NCI-H1417 (cell line): Measurements from ENCODE around the gene RNF181.
"Not testable (repeated sequence)": the region's sequence is repeated elsewhere in the genome, so short reads cannot be mapped to it uniquely, and the experiment has no call there.

Source experiments
- DNase-seq, 3 experiments: peaks; one replicate each; lab custom pipeline; 2025; lab: John Stamatoyannopoulos, UW

Gene RNF181

GRCh38 chr2:85614757-85615156 lies 19.2 kb downstream of the RNF181 start:
- DNase-seq: not testable (repeated sequence)

GRCh38 chr2:85615413-85615728 lies 19.8 kb downstream of the RNF181 start:
- DNase-seq: no peak

DNA sequence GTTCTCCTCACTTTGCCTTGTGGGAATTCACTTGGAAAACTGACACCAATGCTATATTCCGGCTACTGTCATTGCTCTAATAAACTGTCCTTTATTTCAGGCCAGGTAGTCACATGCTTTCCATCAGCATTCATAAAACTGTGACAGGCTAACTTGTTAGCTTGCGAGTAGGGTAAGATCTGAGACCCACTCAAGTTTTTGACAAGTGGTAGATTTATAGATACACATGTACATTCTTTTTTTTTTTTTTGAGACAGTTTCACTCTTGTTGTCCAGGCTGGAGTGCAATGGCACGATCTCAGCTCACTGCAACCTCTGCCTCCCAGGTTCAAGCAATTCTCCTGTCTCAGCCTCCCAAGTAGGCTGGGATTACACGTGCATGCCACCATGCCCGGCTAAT lies 22.2 kb downstream of the RNF181 start:
- DNase-seq: not testable (repeated sequence)

DNA sequence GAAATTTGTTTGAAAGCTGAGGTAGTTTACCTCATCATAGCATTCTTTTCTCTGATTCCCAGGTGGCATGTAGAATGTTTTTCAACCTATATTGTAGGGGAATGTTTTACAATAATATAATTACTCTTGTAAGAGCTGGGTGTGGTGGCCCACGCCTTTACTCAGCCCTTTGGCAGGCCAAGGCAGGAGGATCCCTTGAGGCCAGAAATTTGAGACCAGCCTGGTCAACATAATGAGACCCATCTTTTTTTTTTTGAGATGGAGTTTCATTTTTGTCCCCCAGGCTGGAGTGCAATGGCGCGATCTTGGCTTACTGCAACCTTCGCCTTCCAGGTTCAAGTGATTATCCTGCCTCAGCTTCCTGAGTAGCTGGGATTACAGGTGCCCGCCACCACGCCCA lies 24.1 kb downstream of the RNF181 start:
- DNase-seq: peak in 1 of 3 experiments; percentile 3

- DNase-seq: no peak
Measured at GRCh38 chr2:85621338-85621737, 25.8 kb downstream of the RNF181 start.

GRCh38 chr2:85623991-85624390 lies 28.4 kb downstream of the RNF181 start:
- DNase-seq: no peak

GRCh38 chr2:85628658-85629057 lies 33.1 kb downstream of the RNF181 start:
- no peak for DNase-seq

DNA sequence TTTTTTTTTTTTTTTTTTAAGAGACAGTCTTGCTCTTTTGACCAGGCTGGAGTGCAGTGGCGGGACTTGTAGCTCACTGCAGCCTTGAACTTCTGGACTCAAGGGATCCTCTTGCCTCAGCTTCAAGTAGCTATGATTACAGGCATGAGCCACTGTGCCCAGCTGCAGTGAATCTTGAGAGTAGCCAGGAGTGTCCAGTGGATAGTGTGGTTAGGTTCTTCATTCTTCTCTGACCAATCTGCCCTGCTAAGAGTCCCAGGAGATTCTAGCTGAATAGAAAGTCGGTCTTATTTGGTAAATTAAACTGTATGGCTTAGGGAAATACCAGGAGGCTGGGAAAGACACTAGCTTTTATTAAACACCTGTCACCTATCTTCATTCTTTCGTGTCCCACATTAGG lies 35.8 kb downstream of the RNF181 start:
- DNase-seq: no peak

- DNase-seq: no peak
Measured at GRCh38 chr2:85635011-85635410, 39.5 kb downstream of the RNF181 start.

GRCh38 chr2:85635636-85636035 lies 40.1 kb downstream of the RNF181 start:
- no peak for DNase-seq

DNA sequence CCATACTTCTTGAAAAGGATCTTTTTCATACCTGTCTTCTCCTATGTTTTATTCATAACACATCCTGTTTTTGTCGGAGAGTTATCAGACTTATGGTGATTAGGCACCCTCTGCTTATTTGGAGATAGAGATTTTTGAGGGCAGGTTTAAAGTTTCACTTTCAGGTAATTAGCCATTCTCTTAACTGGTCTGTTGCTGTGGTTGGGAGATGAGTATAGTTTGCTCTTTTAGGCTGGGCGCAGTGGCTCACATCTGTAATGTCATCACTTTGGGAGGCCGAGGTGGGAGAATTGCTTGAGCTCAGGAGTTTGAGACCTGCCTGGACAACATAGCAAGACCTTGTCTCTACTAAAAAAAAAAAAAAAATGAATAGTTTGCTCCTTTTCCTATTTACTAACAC lies 47.2 kb downstream of the RNF181 start:
- no peak for DNase-seq

- no peak for DNase-seq
Measured at GRCh38 chr2:85644909-85645308, 49.4 kb downstream of the RNF181 start.

DNA sequence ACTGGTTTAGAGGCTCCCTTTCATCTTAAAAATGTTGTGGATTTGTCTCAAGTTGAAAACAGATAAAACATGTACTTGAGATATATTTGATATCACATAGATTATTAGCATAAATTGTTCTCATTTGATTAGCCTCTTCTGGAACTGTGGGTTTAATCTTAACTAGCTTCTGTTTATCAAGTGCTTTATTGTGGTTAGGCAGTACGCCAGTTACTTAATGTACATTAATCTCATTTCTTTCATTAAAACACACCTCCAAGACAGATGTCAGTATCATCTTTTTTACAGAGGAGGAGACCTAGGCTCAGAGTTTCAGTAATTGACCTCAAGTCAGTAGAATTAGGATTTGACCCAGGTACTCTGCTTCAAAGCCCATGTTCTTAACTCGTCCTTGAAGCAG lies 50.6 kb downstream of the RNF181 start:
- no peak for DNase-seq
